DMS153 treated with DMSO at 0.1 percent for 48 hours (cell line): ENCODE data around the gene KRTAP2-1.
"Not testable (repeated sequence)": the region's sequence is repeated elsewhere in the genome, so short reads cannot be mapped to it uniquely, and the experiment has no call there.

Source experiments
- DNase-seq: peaks from one replicate; lab custom pipeline; 2025; ENCODE audit not compliant: unreplicated experiment; lab: John Stamatoyannopoulos, UW

Gene KRTAP2-1

GRCh38 chr17:41058741-41059140 is 11.6 kb upstream of the KRTAP2-1 start:
- DNase-seq = no peak

GRCh38 chr17:41057547-41057946 is 10.4 kb upstream of the KRTAP2-1 start:
- no peak for DNase-seq

- DNase-seq = not testable (repeated sequence)
These were observed 8.0 kb upstream of the KRTAP2-1 start, which contains the start of gene KRTAP2-2 for GRCh38 chr17:41055130-41055529. Gene KRTAP2-2 (minus strand): TSS chr17:41055230. CDS start chr17:41055211, 19 bp downstream.

- not testable (repeated sequence) for DNase-seq
These were observed 7.4 kb upstream of the KRTAP2-1 start for GRCh38 chr17:41054556-41054955.

DNA sequence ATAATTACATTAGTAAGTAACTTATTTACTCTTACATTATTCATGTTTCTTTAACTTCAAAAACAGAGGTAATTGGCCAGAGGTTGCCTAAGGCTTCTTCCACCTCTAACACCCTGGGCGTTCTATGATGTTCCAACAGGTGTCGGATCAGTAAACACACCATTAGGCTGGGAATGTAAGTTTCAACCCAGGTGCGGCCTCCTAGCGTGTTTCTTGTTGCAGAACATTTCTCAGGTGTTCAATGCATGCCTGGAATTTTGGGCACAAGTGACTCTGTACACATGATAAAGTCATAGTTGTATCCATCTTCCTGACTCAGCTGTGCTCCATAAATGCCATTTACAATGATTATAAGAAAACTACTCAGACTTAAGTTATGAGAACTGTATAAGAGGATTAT is 6.9 kb upstream of the KRTAP2-1 start:
- no peak for DNase-seq

DNA sequence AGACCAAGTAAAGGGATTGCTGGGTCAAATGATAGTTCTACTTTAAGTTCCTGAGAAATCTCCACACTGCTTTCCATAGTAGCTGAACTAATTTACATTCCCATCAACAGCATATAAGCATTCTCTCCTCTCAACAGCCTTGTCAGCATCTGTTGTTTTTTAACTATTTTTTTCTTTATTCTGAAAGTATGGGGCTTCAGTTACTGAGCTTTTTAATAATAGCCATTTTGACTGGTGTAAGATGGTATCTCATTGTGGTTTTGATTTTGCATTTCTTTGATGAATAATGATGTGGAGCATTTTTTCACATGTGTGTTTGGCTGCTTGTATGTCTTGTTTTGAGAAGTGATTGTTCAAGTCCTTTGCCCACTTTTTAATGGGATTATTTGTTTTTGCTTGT is 5.5 kb upstream of the KRTAP2-1 start:
- DNase-seq = no peak

DNA sequence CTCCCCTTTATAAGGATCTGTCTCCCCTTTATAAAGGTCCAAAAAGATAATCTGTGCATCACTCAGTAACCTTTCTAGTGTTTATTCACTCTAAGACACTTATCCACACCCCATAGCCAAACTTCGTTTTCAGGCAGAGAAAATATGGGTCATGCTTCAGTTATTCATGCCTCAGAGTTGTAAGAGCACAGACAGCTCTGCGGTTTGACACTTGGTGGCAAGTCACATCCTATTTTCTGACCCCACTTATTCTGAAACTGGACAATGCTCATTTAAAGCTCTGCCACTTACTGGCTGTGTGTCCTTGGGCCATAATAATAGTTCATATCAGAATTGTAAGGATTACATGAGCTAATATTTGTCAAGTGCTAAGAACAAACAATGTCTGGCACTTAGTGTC is 2.0 kb upstream of the KRTAP2-1 start:
- no peak for DNase-seq

- DNase-seq = no peak
These were observed 1.3 kb upstream of the KRTAP2-1 start for GRCh38 chr17:41048441-41048840.

GRCh38 chr17:41042953-41043352 is 4.2 kb downstream of the KRTAP2-1 start:
- no peak for DNase-seq

DNA sequence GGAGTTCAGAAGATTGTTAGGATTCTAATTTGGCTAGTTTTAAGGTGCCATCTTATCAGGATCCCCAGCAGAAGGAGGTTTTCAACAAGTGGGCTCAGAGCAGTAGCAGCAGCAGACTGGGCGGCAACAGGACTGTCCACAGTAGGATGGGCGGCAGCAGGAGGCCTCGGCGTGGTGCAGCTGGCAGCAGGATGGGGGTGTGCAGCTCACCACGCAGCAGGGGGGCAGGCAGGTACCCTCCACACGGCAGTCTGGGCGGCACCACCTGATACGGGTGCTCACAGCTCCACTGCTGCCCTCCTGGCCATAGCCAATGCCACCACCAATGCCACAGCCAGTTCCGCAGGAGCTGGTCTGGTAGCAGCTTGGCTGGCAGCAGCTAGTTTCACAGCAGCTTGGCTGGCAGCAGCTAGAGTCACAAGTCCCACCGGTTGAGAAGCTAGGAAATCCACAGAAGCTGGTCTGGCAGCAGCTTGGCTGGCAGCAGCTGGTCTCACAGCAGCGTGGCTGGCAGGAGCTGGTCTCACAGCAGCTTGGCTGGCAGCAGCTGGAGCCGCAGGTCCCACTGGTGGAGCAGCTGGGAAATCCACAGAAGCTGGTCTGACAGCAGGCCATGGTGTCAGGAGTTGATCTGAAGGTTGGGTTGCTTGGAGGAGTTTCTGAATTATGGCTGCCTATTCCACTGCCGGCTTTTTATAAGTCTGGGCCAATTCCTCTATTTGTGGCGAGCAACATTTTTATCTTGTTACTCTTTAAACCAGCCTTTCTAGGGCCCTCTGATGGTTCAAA is 6.1 kb downstream of the KRTAP2-1 start, which contains the start of gene KRTAP1-1:
TSS of gene KRTAP1-1 (minus strand) at position 668 of the 789 bp plus-strand sequence. CDS start at position 615, 53 bp downstream.
- DNase-seq = not testable (repeated sequence)

DNA sequence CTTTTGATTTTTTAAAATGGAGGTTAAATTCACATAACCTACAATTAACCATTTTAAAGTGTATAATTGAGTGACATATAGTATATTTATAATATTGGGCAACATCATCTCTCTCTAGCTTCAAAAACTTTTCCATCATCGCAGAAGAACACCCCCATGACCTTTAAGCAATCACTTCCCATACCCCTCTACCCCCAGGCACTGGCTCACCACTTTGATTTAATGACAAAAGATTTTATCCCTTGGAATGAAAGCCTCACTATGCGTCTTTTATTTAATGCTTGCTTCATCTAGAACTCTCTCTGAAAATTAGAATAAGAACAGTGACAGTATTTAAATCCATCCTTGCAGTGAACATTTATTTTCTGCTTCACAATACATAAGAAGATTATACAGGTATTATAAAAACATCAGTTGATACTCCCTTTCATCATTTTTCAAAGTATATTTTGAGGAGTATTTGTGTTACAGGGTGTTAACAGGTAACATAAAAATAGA is 9.2 kb downstream of the KRTAP2-1 start:
- no peak for DNase-seq

DNA sequence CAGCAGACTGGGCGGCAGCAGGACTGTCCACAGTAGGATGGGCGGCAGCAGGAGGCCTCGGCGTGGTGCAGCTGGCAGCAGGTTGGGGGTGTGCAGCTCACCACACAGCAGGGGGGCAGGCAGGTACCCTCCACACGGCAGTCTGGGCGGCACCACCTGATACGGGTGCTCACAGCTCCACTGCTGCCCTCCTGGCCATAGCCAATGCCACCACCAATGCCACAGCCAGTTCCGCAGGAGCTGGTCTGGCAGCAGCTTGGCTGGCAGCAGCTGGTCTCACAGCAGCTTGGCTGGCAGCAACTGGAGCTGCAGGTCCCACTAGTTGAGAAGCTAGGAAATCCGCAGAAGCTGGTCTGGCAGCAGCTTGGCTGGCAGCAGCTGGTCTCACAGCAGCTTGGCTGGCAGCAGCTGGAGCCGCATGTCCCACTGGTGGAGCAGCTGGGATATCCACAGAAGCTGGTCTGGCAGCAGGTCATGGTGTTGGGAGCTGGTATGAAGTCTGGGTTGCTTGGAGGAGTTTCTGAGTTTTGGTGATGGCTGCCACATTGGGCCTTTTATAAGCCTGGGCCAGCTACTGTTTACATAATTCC is 12.7 kb downstream of the KRTAP2-1 start, which contains the start of gene KRTAP1-3:
TSS of gene KRTAP1-3 (minus strand) at position 529 of the 590 bp plus-strand sequence. CDS start at position 476, 53 bp downstream.
- not testable (repeated sequence) for DNase-seq

- no peak for DNase-seq
These were observed 17.4 kb downstream of the KRTAP2-1 start, which contains the start of gene KRTAP1-4 for GRCh38 chr17:41029633-41030245. Gene KRTAP1-4 (minus strand): TSS chr17:41030195. CDS start chr17:41030078, 117 bp downstream.

DNA sequence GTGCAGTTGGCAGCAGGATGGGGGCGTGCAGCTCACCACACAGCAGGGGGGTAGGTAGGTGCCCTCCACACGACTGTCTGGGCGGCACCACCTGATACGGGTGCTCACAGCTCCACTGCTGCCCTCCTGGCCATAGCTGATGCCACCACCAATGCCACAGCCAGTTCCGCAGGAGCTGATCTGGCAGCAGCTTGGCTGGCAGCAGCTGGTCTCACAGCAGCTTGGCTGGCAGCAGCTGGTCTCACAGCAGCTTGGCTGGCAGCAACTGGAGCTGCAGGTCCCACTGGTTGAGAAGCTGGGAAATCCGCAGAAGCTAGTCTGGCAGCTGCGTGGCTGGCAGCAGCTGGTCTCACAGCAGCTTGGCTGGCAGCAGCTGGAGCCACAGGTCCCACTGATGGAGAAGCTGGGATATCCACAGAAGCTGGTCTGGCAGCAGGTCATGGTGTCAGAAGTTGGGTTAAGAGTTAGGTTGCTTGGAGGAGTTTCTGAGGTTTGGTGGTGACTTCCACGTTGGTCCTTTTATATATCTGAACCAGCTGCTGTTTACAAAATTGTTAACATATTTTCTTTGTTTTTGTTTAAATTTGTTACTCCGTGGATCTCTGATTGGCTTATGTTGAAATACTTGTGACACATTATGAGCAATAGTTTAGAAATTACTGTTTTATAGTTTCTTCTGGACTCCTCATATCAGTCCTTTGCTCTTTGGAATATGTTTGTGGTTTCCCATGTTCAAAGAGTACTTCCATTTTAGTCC is 20.2 kb downstream of the KRTAP2-1 start, which contains the start of gene KRTAP1-5:
TSS of gene KRTAP1-5 (minus strand) at position 494 of the 757 bp plus-strand sequence. CDS start at position 441, 53 bp downstream.
- DNase-seq = no peak

DNA sequence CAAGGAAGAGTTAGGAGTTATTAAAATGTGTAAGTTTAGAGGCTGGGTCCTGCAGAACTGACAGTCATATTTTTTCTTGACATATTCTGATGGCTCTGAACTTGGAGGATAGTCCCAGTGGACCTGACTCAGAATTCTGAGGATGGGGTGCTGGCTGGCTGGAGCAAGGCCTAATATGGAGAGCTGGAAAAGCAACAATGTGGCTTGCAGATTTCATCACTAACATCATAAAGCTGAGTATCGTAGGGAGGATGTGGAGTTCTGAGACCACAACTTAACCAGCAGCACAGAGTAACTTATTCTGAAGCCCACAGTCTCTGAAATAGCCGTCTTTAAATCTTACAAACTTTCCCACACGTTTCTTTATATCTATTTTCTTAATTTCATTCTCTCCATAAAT is 22.4 kb downstream of the KRTAP2-1 start:
- DNase-seq = no peak

- DNase-seq = no peak
These were observed 26.8 kb downstream of the KRTAP2-1 start for GRCh38 chr17:41020336-41020735.

- DNase-seq = no peak
These were observed 27.7 kb downstream of the KRTAP2-1 start for GRCh38 chr17:41019415-41019814.

- DNase-seq = no peak
These were observed 28.6 kb downstream of the KRTAP2-1 start for GRCh38 chr17:41018541-41018940.

DNA sequence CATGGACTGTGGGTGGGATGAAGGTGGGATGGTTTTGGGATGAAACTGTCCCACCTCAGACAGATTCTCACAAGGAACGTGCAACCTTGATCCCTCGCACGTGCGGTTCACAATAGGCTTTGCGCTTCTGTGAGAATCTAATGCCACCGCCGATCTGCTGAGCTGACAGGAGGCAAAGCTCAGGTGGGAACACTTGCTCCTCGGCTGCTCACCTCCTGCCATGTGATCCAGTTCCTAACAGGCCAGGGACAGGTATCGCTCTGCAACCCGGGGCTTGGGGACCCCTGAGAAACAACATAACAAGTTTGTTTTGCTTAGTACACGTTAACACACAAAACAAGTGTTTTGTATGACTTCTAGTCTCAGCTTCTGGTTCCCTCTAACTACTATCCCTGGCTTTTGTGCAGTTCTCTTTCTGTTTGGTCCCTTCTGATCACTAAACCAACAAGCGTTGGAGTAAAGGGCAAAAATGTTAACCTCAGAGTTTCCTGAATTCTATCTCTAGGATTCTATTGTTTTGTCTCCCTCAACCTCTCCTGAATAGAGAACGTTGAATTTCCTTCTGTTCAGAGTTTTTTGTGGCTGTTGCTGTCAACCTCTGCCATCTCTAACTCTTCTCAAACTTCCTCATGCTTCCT is 30.4 kb downstream of the KRTAP2-1 start:
- DNase-seq = no peak

- DNase-seq = no peak
These were observed 31.7 kb downstream of the KRTAP2-1 start for GRCh38 chr17:41015454-41015853.
